ENCODE measurements around the gene LRRC25.
A peak's percentile ranks its signal among the peaks of the same experiment; 100 is the strongest.
"Not testable (repeated sequence)": the region's sequence is repeated elsewhere in the genome, so short reads cannot be mapped to it uniquely, and the experiment has no call there.

Gene LRRC25

DNA sequence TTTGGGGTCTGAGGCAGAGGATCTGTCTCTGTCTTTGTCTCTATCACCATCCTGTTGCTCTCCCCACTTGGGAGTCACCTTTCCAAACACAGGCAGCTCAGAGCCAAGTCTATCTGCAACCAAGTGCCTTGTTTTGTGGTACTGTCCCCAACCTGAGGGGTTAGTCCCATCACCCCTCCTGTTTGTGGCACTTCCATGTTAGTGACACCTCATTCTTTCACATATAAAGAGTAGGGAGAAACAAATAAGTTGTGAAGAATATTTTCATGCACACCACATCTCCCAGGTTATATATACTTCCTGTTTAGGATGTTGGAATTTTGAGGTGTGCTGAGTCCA lies 7.7 kb downstream of the LRRC25 start:
- no peaks in the 10 kb centered on the region for H3K27me3 ChIP-seq (ENCODE audit: control insufficient read depth, insufficient read depth, low read length)
- H3K9ac ChIP-seq (ENCODE audit: low read depth, low read length): no peak overlapping the region
- peaks cover 22% of the 10 kb centered on the region for H3K4me1 ChIP-seq (ENCODE audit: control insufficient read depth, insufficient read depth, low read length)
- H3K9me3 ChIP-seq (replicated peaks; ENCODE audit: low read length): no peaks in the 10 kb centered on the region
- no peak overlapping the region for H3K4me3 ChIP-seq (ENCODE audit: low read length)
- H3K36me3 ChIP-seq (ENCODE audit: insufficient read depth, low read length): peaks cover 16% of the 10 kb centered on the region
- no peak overlapping the region for H3K4me2 ChIP-seq (ENCODE audit: low read length)

DNA sequence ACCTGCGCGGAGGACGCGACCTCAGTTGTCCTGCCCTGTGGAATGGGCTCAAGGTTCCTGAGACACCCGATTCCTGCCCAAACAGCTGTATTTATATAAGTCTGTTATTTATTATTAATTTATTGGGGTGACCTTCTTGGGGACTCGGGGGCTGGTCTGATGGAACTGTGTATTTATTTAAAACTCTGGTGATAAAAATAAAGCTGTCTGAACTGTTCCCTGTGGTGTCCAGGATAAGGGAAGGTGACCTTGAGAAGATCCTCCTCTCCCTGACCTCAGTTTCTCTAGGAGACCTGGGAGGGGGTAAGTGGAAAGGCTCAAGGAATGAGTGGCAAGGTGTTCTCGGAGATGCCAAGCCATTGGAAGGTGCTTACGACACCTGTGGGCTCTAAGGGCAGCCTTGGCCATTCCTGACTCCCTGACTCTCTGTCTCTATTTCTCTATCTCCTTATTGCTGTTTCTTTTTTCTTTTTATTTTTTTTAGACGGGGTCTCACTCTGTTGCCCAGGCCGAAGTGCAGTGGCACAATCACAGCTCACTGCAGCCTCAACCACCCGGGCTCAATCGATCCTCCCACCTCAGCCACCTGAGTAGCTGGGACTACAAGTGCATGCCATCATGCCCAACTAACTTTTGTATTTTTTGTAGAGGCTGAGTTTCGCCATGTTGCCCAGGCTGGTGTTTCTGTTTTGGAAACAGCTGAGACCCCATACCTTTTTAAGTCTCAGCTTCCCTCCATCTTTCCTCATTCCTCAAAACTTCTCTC lies 8.3 kb downstream of the LRRC25 start:
- Histone ChIP-seq H3K4me2 (ENCODE audit: low read length) (peak overlapping the region; percentile 85), H3K4me3 (ENCODE audit: low read length) (peak overlapping the region; percentile 69), H3K4me1 (ENCODE audit: control insufficient read depth, insufficient read depth, low read length) (peaks cover 22% of the 10 kb centered on the region), H3K36me3 (ENCODE audit: insufficient read depth, low read length) (peaks cover 16% of the 10 kb centered on the region), H3K9ac (ENCODE audit: low read depth, low read length) (no peak overlapping the region), H3K9me3 (replicated peaks; ENCODE audit: low read length) (no peaks in the 10 kb centered on the region), H3K27me3 (ENCODE audit: control insufficient read depth, insufficient read depth, low read length) (no peaks in the 10 kb centered on the region)

DNA sequence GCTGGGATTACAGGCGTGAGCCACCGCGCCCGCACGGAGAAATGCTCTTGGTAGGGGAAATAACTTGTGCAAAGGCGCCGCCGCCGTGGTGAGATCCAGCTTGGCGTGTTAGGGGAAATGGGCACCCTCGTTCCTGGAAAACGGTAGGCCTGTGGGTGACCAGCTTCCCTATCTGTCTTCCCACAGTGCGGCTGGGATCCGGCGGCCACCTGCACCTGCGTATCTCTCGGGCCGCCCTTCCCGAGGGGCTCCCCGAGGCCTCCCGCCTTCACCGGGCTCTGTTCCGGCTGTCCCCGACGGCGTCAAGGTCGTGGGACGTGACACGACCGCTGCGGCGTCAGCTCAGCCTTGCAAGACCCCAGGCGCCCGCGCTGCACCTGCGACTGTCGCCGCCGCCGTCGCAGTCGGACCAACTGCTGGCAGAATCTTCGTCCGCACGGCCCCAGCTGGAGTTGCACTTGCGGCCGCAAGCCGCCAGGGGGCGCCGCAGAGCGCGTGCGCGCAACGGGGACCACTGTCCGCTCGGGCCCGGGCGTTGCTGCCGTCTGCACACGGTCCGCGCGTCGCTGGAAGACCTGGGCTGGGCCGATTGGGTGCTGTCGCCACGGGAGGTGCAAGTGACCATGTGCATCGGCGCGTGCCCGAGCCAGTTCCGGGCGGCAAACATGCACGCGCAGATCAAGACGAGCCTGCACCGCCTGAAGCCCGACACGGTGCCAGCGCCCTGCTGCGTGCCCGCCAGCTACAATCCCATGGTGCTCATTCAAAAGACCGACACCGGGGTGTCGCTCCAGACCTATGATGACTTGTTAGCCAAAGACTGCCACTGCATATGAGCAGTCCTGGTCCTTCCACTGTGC lies 9.1 kb downstream of the LRRC25 start:
- no peaks in the 10 kb centered on the region for H3K27me3 ChIP-seq (ENCODE audit: control insufficient read depth, insufficient read depth, low read length)
- H3K9me3 ChIP-seq (replicated peaks; ENCODE audit: low read length): no peaks in the 10 kb centered on the region
- H3K4me2 ChIP-seq (ENCODE audit: low read length): peak overlapping the region; percentile 85
- peak overlapping the region; percentile 69 for H3K4me3 ChIP-seq (ENCODE audit: low read length)
- H3K9ac ChIP-seq (ENCODE audit: low read depth, low read length): peak overlapping the region; percentile 43
- peaks cover 16% of the 10 kb centered on the region for H3K36me3 ChIP-seq (ENCODE audit: insufficient read depth, low read length)
- H3K4me1 ChIP-seq (ENCODE audit: control insufficient read depth, insufficient read depth, low read length): peaks cover 22% of the 10 kb centered on the region

DNA sequence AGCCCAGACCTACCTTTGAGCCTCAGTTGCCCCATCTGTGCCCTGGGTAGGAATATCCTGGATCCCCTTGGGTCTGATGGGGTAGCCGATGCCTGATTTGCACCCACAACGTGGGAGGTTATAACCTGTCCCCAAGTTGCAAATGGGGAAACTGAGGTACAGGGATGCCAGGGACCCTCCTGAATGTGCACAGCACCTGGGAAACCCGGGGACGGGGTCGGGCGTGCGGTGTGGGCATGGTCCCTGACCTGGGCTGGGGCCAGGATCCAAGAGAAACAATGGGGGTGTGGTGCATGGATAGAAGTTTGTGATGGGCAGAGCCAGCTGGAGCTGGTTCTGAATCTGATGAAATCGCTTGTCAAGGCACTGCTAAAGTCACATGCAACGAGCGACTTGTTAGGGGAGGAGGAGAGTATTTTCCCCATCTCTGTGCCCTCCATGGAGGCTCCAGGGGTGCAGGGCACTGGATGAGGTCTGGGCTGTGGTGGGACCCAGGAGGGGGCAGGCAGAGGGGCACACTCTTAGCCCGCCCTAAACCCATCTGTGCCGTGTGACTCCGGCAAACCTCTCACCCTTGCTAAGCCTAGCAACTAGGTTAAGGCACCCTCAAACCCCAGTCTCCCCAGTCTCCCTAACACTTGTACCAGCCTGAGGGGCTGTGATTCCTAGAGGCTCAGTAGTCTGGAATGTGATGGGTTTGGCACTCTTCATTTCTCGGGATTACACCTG lies 10.7 kb downstream of the LRRC25 start:
- peak overlapping the region; percentile 85 for H3K4me2 ChIP-seq (ENCODE audit: low read length)
- no peaks in the 10 kb centered on the region for H3K9me3 ChIP-seq (replicated peaks; ENCODE audit: low read length)
- H3K27me3 ChIP-seq (ENCODE audit: control insufficient read depth, insufficient read depth, low read length): no peaks in the 10 kb centered on the region
- peaks cover 22% of the 10 kb centered on the region for H3K4me1 ChIP-seq (ENCODE audit: control insufficient read depth, insufficient read depth, low read length)
- H3K36me3 ChIP-seq (ENCODE audit: insufficient read depth, low read length): peaks cover 16% of the 10 kb centered on the region
- H3K4me3 ChIP-seq (ENCODE audit: low read length): peak overlapping the region; percentile 79
- peak overlapping the region; percentile 77 for H3K9ac ChIP-seq (ENCODE audit: low read depth, low read length)

- peak within 1 kb of the TSS; percentile 79 for H3K4me3 ChIP-seq (ENCODE audit: low read length)
- H3K36me3 ChIP-seq (ENCODE audit: insufficient read depth, low read length): peaks cover 16% of the 10 kb centered on the region
- H3K9me3 ChIP-seq (replicated peaks; ENCODE audit: low read length): no peaks in the 10 kb centered on the region
- no peaks in the 10 kb centered on the region for H3K27me3 ChIP-seq (ENCODE audit: control insufficient read depth, insufficient read depth, low read length)
- peak within 1 kb of the TSS; percentile 77 for H3K9ac ChIP-seq (ENCODE audit: low read depth, low read length)
- H3K4me2 ChIP-seq (ENCODE audit: low read length): peak within 1 kb of the TSS; percentile 85
- H3K4me1 ChIP-seq (ENCODE audit: control insufficient read depth, insufficient read depth, low read length): peaks cover 22% of the 10 kb centered on the region
Measured at GRCh38 chr19:18385675-18386542, 11.5 kb downstream of the LRRC25 start, which contains the start of gene GDF15. GDF15 (plus strand) TSS chr19:18386158; CDS start chr19:18386190, 32 bp downstream.

GRCh38 chr19:18385359-18385674 lies 12.1 kb downstream of the LRRC25 start:
- Histone ChIP-seq H3K4me1 (ENCODE audit: control insufficient read depth, insufficient read depth, low read length) (peaks cover 28% of the 10 kb centered on the region), H3K9ac (ENCODE audit: low read depth, low read length) (no peak overlapping the region), H3K27me3 (ENCODE audit: control insufficient read depth, insufficient read depth, low read length) (no peaks in the 10 kb centered on the region)

DNA sequence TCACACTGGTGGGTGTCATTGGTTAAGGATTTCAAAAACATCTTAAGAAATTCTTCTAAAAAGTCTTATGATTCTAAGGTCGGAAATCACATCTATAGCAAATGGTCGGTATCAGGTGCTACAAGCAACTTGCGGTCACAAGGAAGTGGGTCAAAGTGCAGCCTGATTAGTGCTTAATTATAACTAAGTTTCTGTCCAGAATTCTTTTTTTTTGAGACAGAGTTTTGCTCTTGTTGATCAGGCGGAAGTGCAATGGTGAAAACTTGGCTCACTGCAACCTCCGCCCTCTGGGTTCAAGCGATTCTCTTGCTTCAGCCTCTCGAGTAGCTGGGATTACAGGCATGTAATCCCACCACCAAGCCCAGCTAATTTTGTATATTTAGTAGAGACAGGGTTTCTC lies 12.6 kb downstream of the LRRC25 start:
- no peak overlapping the region for H3K4me2 ChIP-seq (ENCODE audit: low read length)
- no peak overlapping the region for H3K4me3 ChIP-seq (ENCODE audit: low read length)
- peaks cover 13% of the 10 kb centered on the region for H3K36me3 ChIP-seq (ENCODE audit: insufficient read depth, low read length)
- H3K9me3 ChIP-seq (replicated peaks; ENCODE audit: low read length): no peaks in the 10 kb centered on the region
- peaks cover 33% of the 10 kb centered on the region for H3K4me1 ChIP-seq (ENCODE audit: control insufficient read depth, insufficient read depth, low read length)
- H3K9ac ChIP-seq (ENCODE audit: low read depth, low read length): no peak overlapping the region
- H3K27me3 ChIP-seq (ENCODE audit: control insufficient read depth, insufficient read depth, low read length): no peaks in the 10 kb centered on the region

More at GRCh38 chr19:18385359-18385674, 12.1 kb downstream of the LRRC25 start:
- H3K36me3 ChIP-seq (ENCODE audit: insufficient read depth, low read length): peaks cover 16% of the 10 kb centered on the region
- H3K9me3 ChIP-seq (replicated peaks; ENCODE audit: low read length): no peaks in the 10 kb centered on the region
- peak overlapping the region; percentile 85 for H3K4me2 ChIP-seq (ENCODE audit: low read length)
- no peak overlapping the region for H3K4me3 ChIP-seq (ENCODE audit: low read length)

DNA sequence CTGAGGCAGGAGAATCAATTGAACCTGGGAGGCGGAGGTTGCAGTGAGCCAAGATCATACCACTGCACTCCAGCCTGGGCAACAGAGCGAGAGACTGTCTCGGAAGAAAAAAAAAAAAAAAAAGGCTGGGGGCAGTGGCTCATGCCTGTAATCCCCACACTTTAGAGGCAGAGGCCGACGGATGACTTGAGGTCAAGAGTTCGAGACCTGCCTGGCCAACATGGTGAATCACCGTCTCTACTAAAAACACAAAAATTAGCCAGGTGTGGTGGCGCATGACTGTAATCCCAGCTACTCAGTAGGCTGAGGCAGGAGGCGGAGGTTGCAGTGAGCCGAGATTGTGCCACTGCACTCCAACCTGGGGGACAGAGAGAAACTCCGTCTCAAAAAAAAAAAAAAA lies 13.8 kb downstream of the LRRC25 start:
- H3K4me1 ChIP-seq (ENCODE audit: control insufficient read depth, insufficient read depth, low read length): peaks cover 35% of the 10 kb centered on the region
- not testable (repeated sequence) for H3K4me2 ChIP-seq (ENCODE audit: low read length); H3K4me3 ChIP-seq (ENCODE audit: low read length); H3K36me3 ChIP-seq (ENCODE audit: insufficient read depth, low read length); H3K27me3 ChIP-seq (ENCODE audit: control insufficient read depth, insufficient read depth, low read length); H3K9me3 ChIP-seq (replicated peaks; ENCODE audit: low read length); H3K9ac ChIP-seq (ENCODE audit: low read depth, low read length)

DNA sequence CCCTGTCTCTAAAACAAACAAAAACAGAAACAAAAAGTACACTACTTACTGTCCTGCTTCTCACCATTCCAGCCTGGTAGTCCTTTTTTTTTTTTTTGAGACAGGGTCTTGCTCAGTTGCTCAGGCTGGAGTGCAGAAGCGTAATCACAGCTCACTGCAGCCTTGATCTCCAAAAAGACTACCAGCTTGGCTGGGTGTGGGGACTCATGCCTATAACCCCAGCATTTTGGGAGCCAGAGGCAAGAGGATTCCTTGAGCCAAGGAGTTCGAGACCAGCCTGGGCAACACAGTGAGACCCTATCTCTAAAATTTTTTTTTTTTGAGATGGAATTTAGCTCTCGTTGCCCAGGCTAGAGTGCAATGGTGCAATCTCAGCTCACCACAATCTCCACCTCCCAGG lies 16.6 kb downstream of the LRRC25 start:
- Histone ChIP-seq H3K36me3 (ENCODE audit: insufficient read depth, low read length) (no peaks in the 10 kb centered on the region), H3K27me3 (ENCODE audit: control insufficient read depth, insufficient read depth, low read length) (no peaks in the 10 kb centered on the region), H3K4me3 (ENCODE audit: low read length) (no peak overlapping the region), H3K9ac (ENCODE audit: low read depth, low read length) (no peak overlapping the region), H3K4me1 (ENCODE audit: control insufficient read depth, insufficient read depth, low read length) (peaks cover 25% of the 10 kb centered on the region), H3K4me2 (ENCODE audit: low read length) (no peak overlapping the region), H3K9me3 (replicated peaks; ENCODE audit: low read length) (no peaks in the 10 kb centered on the region)

GRCh38 chr19:18379803-18380747 lies 17.3 kb downstream of the LRRC25 start:
- H3K4me1 ChIP-seq (ENCODE audit: control insufficient read depth, insufficient read depth, low read length): peaks cover 20% of the 10 kb centered on the region
- H3K27me3 ChIP-seq (ENCODE audit: control insufficient read depth, insufficient read depth, low read length): no peaks in the 10 kb centered on the region
- H3K36me3 ChIP-seq (ENCODE audit: insufficient read depth, low read length): no peaks in the 10 kb centered on the region
- no peak overlapping the region for H3K4me3 ChIP-seq (ENCODE audit: low read length)
- no peak overlapping the region for H3K9ac ChIP-seq (ENCODE audit: low read depth, low read length)
- H3K4me2 ChIP-seq (ENCODE audit: low read length): no peak overlapping the region
- H3K9me3 ChIP-seq (replicated peaks; ENCODE audit: low read length): no peaks in the 10 kb centered on the region
